Stimulated activated CD8-positive, alpha-beta memory T cell treated with anti-CD3 and anti-CD28 coated beads, Interleukin-4, amount 100 ng/mL, for 1 hour (primary cell): ENCODE results near the gene ZNF212.

Experiments used
- DNase-seq, 2 donors: peaks; one replicate each; pipeline ENCODE4 v3.0.0-alpha.2; 2020; ENCODE audit warnings: low read depth in 2 of 2, low spot score in 1 of 2

ZNF212 gene

GRCh38 chr7:149284850-149285585 lies 45.6 kb downstream of the ZNF212 start:
- DNase-seq, result peak; percentile 92 to 95

GRCh38 chr7:149285603-149286002 lies 46.2 kb downstream of the ZNF212 start:
- DNase-seq, result no peak

- DNase-seq, result no peak
These were observed 47.5 kb downstream of the ZNF212 start for GRCh38 chr7:149286811-149287400.

DNA sequence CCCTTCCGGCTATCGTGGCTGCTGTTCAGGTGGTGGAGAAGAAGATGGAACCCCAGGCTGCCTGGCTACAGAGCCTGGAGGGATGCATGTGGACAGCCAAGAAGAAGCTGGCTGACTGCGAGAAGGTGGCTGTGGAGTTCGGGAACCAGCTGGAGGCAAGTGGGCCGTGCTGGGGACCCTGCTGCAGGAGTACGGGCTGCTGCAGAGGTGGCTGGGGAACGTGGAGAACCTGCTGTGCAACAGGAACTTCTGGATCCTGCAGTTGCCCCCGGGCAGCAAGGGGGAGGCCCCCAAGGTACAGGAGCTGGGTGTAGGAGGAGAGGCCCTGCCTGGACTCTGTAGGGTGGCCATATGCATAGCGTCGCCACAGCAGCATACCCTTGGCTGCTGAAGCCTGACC lies 48.2 kb downstream of the ZNF212 start:
- no peak for DNase-seq

- DNase-seq, result no peak
These were observed 49.8 kb downstream of the ZNF212 start for GRCh38 chr7:149289262-149289661.

DNA sequence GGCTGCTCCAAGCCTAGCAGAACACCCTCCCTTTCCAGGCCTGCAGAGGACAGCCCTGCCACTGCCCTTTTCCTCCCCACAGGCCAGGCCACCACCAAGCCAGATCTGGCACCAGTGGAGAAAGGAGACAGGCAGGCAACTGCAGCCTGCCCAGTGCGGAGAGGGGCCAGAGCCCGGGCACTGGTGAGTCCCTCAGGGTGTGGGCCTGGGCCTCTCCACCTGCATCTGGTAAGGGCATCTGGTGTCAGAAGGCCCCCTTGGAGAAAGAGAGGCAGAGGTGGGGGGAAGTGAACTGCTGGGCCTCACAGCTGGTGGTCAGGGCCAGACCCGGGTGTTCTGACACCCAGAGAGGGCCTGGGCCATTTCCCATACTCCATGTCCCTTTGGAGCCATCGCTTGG lies 50.4 kb downstream of the ZNF212 start:
- DNase-seq, result no peak

DNA sequence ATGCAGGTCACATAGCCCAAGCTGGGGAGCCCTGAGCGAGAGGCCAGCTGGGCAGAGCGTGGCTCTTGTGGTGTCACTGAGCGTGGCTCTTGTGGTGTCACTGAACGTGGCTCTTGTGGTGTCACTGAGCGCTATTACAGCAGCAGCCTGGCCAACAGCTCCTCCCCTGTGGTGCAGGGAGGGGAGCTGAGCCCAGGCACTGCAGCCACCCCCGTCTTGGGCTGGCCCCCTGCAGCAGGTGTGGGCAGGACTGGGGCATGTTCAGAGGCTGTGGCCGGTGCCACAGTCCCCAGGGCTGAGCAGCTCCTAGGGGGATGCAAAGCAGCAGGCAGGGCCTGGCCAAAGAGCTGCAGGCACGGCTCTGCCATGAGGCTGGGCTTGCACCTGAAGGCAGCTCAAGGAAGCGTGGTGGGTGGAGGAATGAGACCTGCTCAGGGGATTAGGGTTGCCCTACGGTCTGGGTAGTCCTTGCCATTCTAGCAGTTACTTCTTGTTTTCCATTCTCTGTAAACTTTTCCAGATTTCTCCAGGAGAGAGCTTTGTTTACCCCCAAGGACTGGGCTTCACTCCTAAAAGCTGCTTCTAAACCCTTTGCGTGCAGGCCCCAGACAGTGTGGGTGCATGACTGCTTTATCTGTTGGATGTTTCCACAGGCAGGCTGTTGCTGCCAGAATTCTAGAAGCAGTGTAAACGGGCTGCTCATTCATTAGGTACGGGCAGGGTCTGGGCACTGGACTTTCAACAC lies 51.8 kb downstream of the ZNF212 start:
- no peak for DNase-seq

GRCh38 chr7:149291781-149292461 lies 52.5 kb downstream of the ZNF212 start:
- DNase-seq, result no peak

- DNase-seq, result no peak
These were observed 53.0 kb downstream of the ZNF212 start for GRCh38 chr7:149292462-149292823.

GRCh38 chr7:149293338-149293737 lies 53.9 kb downstream of the ZNF212 start:
- no peak for DNase-seq

- no peak for DNase-seq
These were observed 54.6 kb downstream of the ZNF212 start for GRCh38 chr7:149293946-149294633.

DNA sequence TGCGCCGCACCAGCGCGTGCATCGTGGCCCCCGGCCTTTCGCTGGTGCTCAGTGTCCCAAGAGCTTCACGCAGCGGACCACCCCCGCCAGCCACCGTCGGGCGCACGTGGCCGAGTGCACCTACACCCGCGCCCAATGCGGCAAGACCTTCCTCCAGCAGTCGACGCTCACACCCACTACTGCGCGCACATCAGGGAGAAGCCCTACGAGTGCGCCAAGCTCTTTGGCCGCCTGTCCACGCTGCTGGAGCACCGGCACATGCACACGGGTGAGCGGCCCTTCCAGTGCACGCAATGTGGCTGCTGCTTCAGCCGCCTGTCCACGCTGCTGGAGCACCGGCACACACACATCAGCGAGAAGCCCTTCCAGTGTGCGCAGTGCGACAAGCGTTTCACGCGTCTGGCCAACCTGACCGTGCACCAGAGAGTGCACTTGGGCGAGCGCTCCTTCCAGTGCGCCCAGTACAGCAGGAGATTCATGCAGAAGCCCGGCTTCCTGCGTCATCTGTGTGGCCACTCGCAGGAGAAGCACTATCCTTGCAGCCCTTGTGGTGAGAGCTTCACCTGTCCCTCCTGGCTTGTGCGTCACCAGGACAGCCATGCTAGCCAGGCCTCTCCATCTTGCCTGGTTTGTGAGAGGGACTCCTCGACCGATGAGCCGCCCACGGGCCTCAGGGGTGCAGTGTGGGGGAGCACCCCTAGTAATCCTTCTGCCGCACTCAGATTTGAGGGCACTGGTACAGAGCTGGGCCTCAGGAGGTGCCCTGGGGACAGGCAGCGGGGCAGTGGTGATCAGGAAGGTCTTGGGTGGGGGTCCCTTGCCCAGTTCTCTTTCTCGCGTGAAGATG lies 55.4 kb downstream of the ZNF212 start:
- no peak for DNase-seq

- no peak for DNase-seq
These were observed 56.0 kb downstream of the ZNF212 start for GRCh38 chr7:149295481-149295850.

DNA sequence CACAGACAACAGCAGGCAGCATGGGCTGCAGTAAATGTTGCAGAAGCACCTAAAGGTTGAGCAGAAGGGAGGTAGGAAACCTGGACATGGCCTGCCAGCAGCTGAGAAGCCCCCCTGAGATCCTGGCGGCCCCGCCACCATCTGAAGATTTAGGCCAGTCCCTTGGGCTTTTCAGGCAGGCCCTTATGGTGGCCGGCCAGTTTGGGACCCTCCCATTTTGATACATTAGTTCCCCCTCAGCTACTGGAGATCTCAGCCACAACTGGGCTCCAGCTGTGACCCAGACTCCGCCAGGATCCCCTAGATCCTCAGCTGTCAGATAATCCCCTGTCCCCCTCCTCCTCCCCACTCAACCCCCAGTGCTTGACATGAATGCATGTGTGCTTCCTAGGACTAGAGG lies 56.9 kb downstream of the ZNF212 start:
- DNase-seq, result no peak

- DNase-seq, result no peak
These were observed 57.7 kb downstream of the ZNF212 start for GRCh38 chr7:149297034-149297755.

DNA sequence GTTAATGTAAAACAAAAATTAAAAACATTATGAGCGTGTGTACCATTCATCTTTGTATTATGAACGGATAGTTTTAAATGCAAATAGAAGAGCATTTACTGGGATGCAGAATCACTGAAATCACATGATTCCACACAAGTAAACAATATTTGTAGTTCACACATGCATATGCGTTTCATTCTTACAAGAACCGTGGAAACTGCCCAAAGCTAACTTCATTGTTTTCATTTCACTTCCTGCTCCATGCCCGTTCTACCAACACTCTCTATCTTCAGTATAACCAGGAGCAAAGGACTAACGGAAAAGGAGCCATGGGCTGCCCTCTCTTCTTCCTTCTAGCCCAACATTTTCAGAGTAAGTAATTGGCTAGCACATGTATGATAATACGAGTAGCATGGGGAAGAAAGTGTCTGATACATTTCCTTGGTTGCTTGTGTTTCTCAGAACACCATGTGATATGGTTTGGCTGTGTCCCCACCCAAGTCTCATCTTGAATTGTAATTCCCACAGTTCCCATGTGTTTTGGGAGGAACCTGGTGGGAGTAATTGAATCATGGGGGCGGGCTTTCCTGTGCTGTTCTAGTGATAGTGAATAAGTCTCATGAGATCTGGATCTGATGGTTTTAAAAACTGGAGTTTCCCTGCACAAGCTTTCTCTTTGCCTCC lies 61.3 kb downstream of the ZNF212 start:
- no peak for DNase-seq

DNA sequence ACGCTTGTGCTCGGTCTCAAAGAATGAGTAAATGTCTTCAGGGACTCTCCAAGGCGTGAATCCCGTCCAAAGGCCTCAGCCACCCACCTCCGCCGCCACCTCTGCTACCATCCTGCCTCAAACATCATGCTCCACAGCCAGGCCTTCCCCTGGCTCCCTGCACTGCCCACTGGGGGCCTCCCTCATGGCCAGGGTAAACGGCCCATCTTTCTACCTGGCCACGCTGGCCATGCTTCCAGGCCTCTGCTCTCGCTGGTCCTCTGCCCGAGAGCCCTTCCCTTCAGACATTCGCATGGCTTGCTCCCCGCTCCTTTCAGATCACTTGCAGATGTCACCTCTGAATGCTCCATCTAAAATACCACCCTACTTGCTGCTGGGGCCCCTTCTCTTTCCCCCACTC lies 62.8 kb downstream of the ZNF212 start:
- DNase-seq, result no peak

GRCh38 chr7:149302865-149303264 lies 63.4 kb downstream of the ZNF212 start:
- no peak for DNase-seq

GRCh38 chr7:149304006-149304405 lies 64.6 kb downstream of the ZNF212 start:
- no peak for DNase-seq
